Mucosa of stomach (tissue), 1 donor: ENCODE results near the gene TPRX1.

Experiments
- H3K27me3 ChIP-seq: one replicate; pipeline ENCODE4 v1.7.0; 2013; ENCODE audit warnings: mild to moderate bottlenecking, low read length; ENCODE audit not compliant: control insufficient read depth, insufficient read depth
- H3K36me3 ChIP-seq: one replicate; pipeline ENCODE4 v1.7.0; 2013; ENCODE audit warnings: low read length; ENCODE audit not compliant: control insufficient read depth, insufficient read depth
- H3K4me1 ChIP-seq: one replicate; pipeline ENCODE4 v1.7.0; 2013; ENCODE audit warnings: mild to moderate bottlenecking, low read length; ENCODE audit not compliant: control insufficient read depth, insufficient read depth
- H3K4me3 ChIP-seq: one replicate; pipeline ENCODE4 v1.7.0; 2013; ENCODE audit warnings: low read length
- H3K9ac ChIP-seq: one replicate; pipeline ENCODE4 v1.7.0; 2013; ENCODE audit warnings: mild to moderate bottlenecking, low read length, moderate library complexity
- H3K9me3 ChIP-seq: one replicate; pipeline ENCODE4 v1.7.0; 2013; ENCODE audit warnings: mild to moderate bottlenecking, low read length, moderate library complexity; ENCODE audit not compliant: control insufficient read depth
- donor health status: Pancreatic carcinoma.

Gene TPRX1

GRCh38 chr19:47762615-47763308 lies 41.6 kb downstream of the TPRX1 start:
- Histone ChIP-seq H3K9ac (no peak overlapping the region), H3K4me1 (peaks cover under 1% of the 10 kb centered on the region), H3K27me3 (no peaks in the 10 kb centered on the region), H3K9me3 (no peaks in the 10 kb centered on the region), H3K36me3 (no peaks in the 10 kb centered on the region), H3K4me3 (no peak overlapping the region)

GRCh38 chr19:47762151-47762550 lies 42.2 kb downstream of the TPRX1 start:
- peaks cover 7% of the 10 kb centered on the region for H3K4me1 ChIP-seq

GRCh38 chr19:47761566-47761965 lies 42.8 kb downstream of the TPRX1 start:
- Histone ChIP-seq H3K9ac (no peak overlapping the region), H3K4me1 (peaks cover 10% of the 10 kb centered on the region), H3K9me3 (no peaks in the 10 kb centered on the region), H3K27me3 (no peaks in the 10 kb centered on the region), H3K36me3 (no peaks in the 10 kb centered on the region), H3K4me3 (no peak overlapping the region)

More at GRCh38 chr19:47762151-47762550, 42.2 kb downstream of the TPRX1 start:
- Histone ChIP-seq H3K4me3 (no peak overlapping the region), H3K27me3 (no peaks in the 10 kb centered on the region), H3K9me3 (no peaks in the 10 kb centered on the region), H3K36me3 (no peaks in the 10 kb centered on the region), H3K9ac (no peak overlapping the region)

GRCh38 chr19:47760632-47760999 lies 43.7 kb downstream of the TPRX1 start:
- Histone ChIP-seq H3K27me3 (no peaks in the 10 kb centered on the region), H3K4me1 (peaks cover 10% of the 10 kb centered on the region), H3K9me3 (no peaks in the 10 kb centered on the region), H3K4me3 (no peak overlapping the region), H3K9ac (no peak overlapping the region), H3K36me3 (no peaks in the 10 kb centered on the region)

- no peaks in the 10 kb centered on the region for H3K27me3 ChIP-seq
- H3K36me3 ChIP-seq, result no peaks in the 10 kb centered on the region
- H3K9me3 ChIP-seq, result no peaks in the 10 kb centered on the region
- no peak overlapping the region for H3K4me3 ChIP-seq
- H3K4me1 ChIP-seq, result peaks cover 10% of the 10 kb centered on the region
- no peak overlapping the region for H3K9ac ChIP-seq
These were observed 45.9 kb downstream of the TPRX1 start for GRCh38 chr19:47758443-47758804.

- H3K4me3 ChIP-seq, result no peak overlapping the region
- H3K36me3 ChIP-seq, result peaks cover under 1% of the 10 kb centered on the region
- no peaks in the 10 kb centered on the region for H3K27me3 ChIP-seq
- peaks cover 10% of the 10 kb centered on the region for H3K4me1 ChIP-seq
- H3K9ac ChIP-seq, result no peak overlapping the region
- no peaks in the 10 kb centered on the region for H3K9me3 ChIP-seq
These were observed 46.5 kb downstream of the TPRX1 start for GRCh38 chr19:47757617-47758442.

DNA sequence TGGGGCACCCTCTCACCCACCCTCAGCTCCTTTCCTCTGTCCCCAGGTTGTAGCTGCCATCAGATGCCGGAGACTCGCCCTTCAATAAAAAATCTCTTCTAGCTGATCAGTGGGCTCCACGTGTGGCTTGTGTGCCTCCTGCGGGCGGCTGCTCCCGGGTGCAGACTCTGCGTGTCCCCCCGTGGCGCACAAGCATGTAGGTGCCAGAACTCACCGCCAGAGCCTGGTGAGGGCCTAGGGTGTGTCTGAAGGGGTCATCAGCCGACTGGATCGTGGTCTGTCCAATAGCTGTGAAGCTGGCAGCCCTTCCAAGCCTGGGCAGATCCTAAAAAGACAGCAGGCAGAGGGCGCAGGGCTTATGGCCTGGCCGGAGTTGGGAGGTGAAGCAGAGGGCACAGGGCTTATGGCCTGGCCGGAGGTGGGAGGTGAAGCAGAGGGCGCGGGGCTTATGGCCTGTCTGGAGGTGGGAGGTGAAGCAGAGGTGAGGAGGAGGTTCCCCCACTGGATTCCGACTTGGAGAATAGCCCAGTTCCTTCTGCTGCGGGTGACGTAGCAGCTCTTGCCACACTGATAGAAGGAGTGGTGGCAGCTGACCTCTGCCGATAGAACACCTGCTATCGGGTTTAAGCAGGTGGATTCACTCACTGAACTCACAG lies 47.3 kb downstream of the TPRX1 start:
- Histone ChIP-seq H3K9ac (no peak overlapping the region), H3K36me3 (peaks cover 6% of the 10 kb centered on the region), H3K27me3 (no peaks in the 10 kb centered on the region), H3K4me3 (no peak overlapping the region), H3K9me3 (no peaks in the 10 kb centered on the region), H3K4me1 (peaks cover 10% of the 10 kb centered on the region)

DNA sequence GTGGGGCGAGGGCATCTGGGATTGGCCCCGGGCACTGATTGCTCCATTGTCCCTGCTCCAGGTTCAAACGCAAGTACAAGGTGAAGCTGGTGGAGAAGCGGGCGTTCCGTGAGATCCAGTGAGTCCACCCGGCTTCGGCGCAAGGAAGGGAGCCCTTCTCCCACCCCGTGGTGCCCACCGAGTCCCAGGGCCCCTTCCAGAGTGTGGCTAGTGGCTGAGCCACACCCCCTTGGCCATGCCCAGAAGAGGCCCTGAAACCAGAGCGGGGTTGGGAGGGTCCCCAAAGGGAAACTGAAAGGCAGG lies 47.8 kb downstream of the TPRX1 start:
- Histone ChIP-seq H3K4me1 (peaks cover 10% of the 10 kb centered on the region), H3K27me3 (no peaks in the 10 kb centered on the region), H3K36me3 (peaks cover 6% of the 10 kb centered on the region), H3K9me3 (no peaks in the 10 kb centered on the region), H3K4me3 (no peak overlapping the region), H3K9ac (no peak overlapping the region)

DNA sequence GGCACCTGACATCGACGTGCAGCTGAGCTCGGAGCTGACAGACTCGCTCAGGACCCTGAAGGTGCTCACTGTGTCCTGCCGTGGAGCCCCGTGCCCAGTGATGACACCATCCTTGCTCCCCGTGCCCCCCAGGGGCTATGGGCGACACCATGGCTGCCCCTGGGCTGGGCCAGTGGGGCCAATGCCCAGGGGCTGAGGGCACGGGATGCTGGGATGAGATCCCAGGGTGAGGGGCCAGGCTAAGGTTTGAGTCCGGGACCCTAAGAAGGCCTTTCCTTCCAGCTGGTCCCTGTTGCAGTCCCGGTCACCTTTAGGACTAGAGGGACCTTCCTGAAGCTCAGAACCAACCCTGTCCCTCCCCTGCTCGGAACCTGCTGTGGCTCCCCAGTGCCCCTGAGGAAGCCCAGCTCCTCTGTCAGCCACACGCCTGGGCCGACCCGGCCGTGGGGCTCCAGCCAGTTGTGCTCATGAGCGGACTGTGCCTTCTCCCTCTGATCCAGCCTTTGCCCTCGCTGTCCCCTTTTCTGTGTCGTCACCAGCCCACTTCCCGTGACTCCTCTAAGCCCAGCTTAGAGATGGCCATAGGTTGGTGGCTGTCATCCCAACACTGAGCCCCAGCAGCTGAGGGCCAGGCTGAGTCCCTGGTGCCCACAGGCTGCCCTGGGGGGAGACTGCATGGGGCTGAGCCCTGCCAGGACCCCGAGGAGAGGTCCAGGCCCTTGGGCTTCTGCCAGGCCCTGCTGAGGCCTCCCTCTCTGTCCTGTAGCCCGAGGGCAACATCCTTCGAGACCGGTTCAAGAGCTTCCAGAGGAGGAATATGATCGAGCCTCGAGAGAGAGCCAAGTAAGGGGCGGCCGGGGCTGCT lies 48.4 kb downstream of the TPRX1 start:
- Histone ChIP-seq H3K9me3 (no peaks in the 10 kb centered on the region), H3K36me3 (peaks cover 10% of the 10 kb centered on the region), H3K9ac (no peak overlapping the region), H3K27me3 (no peaks in the 10 kb centered on the region), H3K4me1 (peaks cover 10% of the 10 kb centered on the region), H3K4me3 (no peak overlapping the region)

DNA sequence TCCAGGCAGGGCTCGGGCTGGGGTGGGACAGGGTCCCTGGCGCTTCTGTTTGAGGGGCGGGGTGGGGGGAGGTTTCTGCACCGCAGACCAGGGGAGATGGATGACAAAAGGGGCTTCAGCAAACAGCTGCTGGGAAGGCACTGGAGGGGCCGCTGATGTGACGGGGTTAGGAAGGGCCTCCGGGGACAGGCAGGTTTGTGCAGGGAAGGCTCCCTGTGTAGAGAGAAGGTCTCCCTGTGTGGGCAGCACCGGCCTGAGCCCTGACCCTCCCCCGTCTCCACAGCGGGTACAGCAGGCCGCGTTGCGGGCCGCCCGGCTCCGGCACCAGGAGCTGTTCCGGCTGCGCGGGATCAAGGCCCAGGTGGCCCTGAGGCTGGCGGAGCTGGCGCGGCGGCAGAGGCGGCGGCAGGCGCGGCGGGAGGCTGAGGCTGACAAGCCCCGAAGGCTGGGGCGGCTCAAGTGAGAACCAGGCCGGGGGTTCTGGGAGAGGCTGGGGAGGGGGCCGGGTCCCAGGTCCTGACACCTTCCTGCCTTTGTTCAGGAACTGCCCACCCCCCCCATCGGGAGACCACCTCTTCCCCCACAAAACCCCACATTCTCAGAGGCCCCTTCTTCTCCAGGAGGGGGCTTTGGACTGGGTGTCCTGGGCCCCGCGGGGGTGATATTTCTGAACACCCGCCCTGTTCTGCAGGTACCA lies 49.1 kb downstream of the TPRX1 start:
- H3K4me1 ChIP-seq, result peaks cover 10% of the 10 kb centered on the region
- H3K4me3 ChIP-seq, result no peak overlapping the region
- peaks cover 10% of the 10 kb centered on the region for H3K36me3 ChIP-seq
- H3K27me3 ChIP-seq, result no peaks in the 10 kb centered on the region
- no peak overlapping the region for H3K9ac ChIP-seq
- H3K9me3 ChIP-seq, result no peaks in the 10 kb centered on the region

- Histone ChIP-seq H3K27me3 (no peaks in the 10 kb centered on the region), H3K9me3 (no peaks in the 10 kb centered on the region), H3K4me1 (peaks cover 10% of the 10 kb centered on the region), H3K9ac (no peak overlapping the region), H3K4me3 (no peak overlapping the region), H3K36me3 (peaks cover 10% of the 10 kb centered on the region)
These were observed 49.9 kb downstream of the TPRX1 start for GRCh38 chr19:47754206-47755064.
